ENCODE measurements around the gene TYW1B.

The TYW1B gene

GRCh38 chr7:72540923-72541322, 287.1 kb downstream of the TYW1B start:
- no peaks in the 10 kb centered on the region for H3K36me3 ChIP-seq (ENCODE audit: insufficient read depth)
- no peak overlapping the region for H2AFZ ChIP-seq (ENCODE audit: low read depth)
- H3K4me2 ChIP-seq = no peak overlapping the region
- H4K20me1 ChIP-seq (ENCODE audit: insufficient read depth) = no peaks in the 10 kb centered on the region
- H3K79me2 ChIP-seq (ENCODE audit: insufficient read depth, low read depth) = no peaks in the 10 kb centered on the region
- H3K4me3 ChIP-seq (IDR thresholded peaks at IDR 0.05; ENCODE audit: insufficient read depth, low read depth, low read length) = no peak overlapping the region
- no peak overlapping the region for H3K27ac ChIP-seq
- no peak for TF ChIP-seq CTCF (conservative IDR thresholded peaks at IDR 0.05; ENCODE audit: low read depth, low read length)
- no peaks in the 10 kb centered on the region for H3K27me3 ChIP-seq (ENCODE audit: insufficient read depth, low read depth)
- peaks cover 6% of the 10 kb centered on the region for H3K4me1 ChIP-seq (ENCODE audit: low read depth, poor library complexity, severe bottlenecking)
- no peak overlapping the region for H3K9ac ChIP-seq

- Histone ChIP-seq H4K20me1 (ENCODE audit: insufficient read depth) (no peaks in the 10 kb centered on the region), H3K4me1 (ENCODE audit: low read depth, poor library complexity, severe bottlenecking) (peaks cover 12% of the 10 kb centered on the region), H3K9ac (no peak overlapping the region), H3K36me3 (ENCODE audit: insufficient read depth) (no peaks in the 10 kb centered on the region), H2AFZ (ENCODE audit: low read depth) (no peak overlapping the region), H3K4me2 (no peak overlapping the region), H3K4me3 (IDR thresholded peaks at IDR 0.05; ENCODE audit: insufficient read depth, low read depth, low read length) (no peak overlapping the region), H3K79me2 (ENCODE audit: insufficient read depth, low read depth) (no peaks in the 10 kb centered on the region), H3K27me3 (ENCODE audit: insufficient read depth, low read depth) (no peaks in the 10 kb centered on the region), H3K27ac (no peak overlapping the region)
- no peak for TF ChIP-seq CTCF (conservative IDR thresholded peaks at IDR 0.05; ENCODE audit: low read depth, low read length)
Observed at GRCh38 chr7:72540106-72540611, 287.8 kb downstream of the TYW1B start.

DNA sequence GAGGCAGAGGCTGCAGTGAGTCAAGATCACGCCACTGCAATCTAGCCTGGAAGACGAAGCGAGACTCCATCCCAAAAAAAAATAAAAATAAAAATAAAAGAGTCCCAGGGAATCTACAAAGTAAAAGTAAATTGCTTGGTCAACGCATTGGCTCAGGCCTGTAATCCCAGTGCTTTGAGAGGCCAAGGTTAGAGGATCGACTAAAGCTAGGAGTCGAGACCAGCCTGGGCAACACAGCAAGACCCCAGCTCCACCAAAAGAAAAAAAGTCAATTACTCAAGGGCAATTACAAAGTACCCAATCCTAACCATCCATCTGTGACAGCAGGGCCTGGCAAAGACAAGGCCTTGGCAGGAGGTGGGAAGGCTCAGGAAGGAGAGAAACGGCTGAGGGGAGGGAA, 288.3 kb downstream of the TYW1B start:
- Histone ChIP-seq H3K4me2 (no peak overlapping the region), H3K27ac (no peak overlapping the region), H4K20me1 (ENCODE audit: insufficient read depth) (no peaks in the 10 kb centered on the region), H3K4me3 (IDR thresholded peaks at IDR 0.05; ENCODE audit: insufficient read depth, low read depth, low read length) (no peak overlapping the region), H3K9ac (no peak overlapping the region), H3K27me3 (ENCODE audit: insufficient read depth, low read depth) (no peaks in the 10 kb centered on the region), H3K36me3 (ENCODE audit: insufficient read depth) (no peaks in the 10 kb centered on the region), H3K79me2 (ENCODE audit: insufficient read depth, low read depth) (no peaks in the 10 kb centered on the region), H3K4me1 (ENCODE audit: low read depth, poor library complexity, severe bottlenecking) (peaks cover 12% of the 10 kb centered on the region), H2AFZ (ENCODE audit: low read depth) (no peak overlapping the region)
- no peak for TF ChIP-seq CTCF (conservative IDR thresholded peaks at IDR 0.05; ENCODE audit: low read depth, low read length)

DNA sequence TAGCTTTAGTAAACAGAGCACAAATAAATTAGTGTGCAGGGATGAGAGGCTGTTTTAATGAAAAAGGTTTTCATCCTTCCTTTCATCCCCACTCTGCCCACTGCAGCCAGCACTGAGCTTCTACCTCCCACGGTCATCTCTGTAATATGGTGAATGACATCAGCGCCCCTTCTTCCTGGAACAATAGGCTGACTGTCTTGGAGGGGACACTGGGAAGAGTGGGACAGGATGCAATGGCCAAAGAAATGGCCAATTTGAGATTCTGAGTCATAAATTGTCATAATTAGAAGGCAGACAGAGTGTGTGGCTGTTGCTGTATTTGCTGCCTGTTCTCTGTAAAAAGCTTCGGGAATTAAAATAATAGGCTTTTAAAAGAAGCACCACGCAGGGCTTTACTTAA, 289.1 kb downstream of the TYW1B start:
- Histone ChIP-seq H4K20me1 (ENCODE audit: insufficient read depth) (no peaks in the 10 kb centered on the region), H3K4me3 (IDR thresholded peaks at IDR 0.05; ENCODE audit: insufficient read depth, low read depth, low read length) (no peak overlapping the region), H3K27me3 (ENCODE audit: insufficient read depth, low read depth) (no peaks in the 10 kb centered on the region), H3K4me1 (ENCODE audit: low read depth, poor library complexity, severe bottlenecking) (peaks cover 12% of the 10 kb centered on the region), H3K9ac (no peak overlapping the region), H2AFZ (ENCODE audit: low read depth) (no peak overlapping the region), H3K27ac (no peak overlapping the region), H3K4me2 (no peak overlapping the region), H3K79me2 (ENCODE audit: insufficient read depth, low read depth) (no peaks in the 10 kb centered on the region), H3K36me3 (ENCODE audit: insufficient read depth) (no peaks in the 10 kb centered on the region)
- no peak for TF ChIP-seq CTCF (conservative IDR thresholded peaks at IDR 0.05; ENCODE audit: low read depth, low read length)
